NT2/D1 (cell line): Measurements from ENCODE around the gene PDGFC.
"Not testable (repeated sequence)": the region's sequence is repeated elsewhere in the genome, so short reads cannot be mapped to it uniquely, and the experiment has no call there.

Experiments used
- DNase-seq: peaks from one replicate; pipeline ENCODE4 v3.0.0-alpha.2; 2011; ENCODE audit warnings: low read depth, low spot score
- H3K27me3 ChIP-seq: 2 replicates; pipeline ENCODE4 v1.6.0; 2011; ENCODE audit warnings: mild to moderate bottlenecking; ENCODE audit not compliant: insufficient read length, insufficient read depth
- H3K36me3 ChIP-seq: 2 replicates; pipeline ENCODE4 v1.6.1; 2011; ENCODE audit warnings: mild to moderate bottlenecking, low read length, mixed read lengths; ENCODE audit not compliant: insufficient read depth, insufficient read length
- H3K4me1 ChIP-seq: 2 replicates; pipeline ENCODE4 v1.5.1; 2011; ENCODE audit not compliant: insufficient read depth, insufficient read length
- H3K4me3 ChIP-seq: 2 replicates; pipeline ENCODE4 v1.5.1; 2011; ENCODE audit warnings: low read depth; ENCODE audit not compliant: insufficient read length
- H3K9ac ChIP-seq: 2 replicates; pipeline ENCODE4 v1.6.0; 2011; ENCODE audit warnings: low read depth; ENCODE audit not compliant: insufficient read length
- H3K9me3 ChIP-seq: 2 replicates; pipeline ENCODE4 v1.5.1; 2011; ENCODE audit warnings: mild to moderate bottlenecking, low read length; ENCODE audit not compliant: insufficient read depth
- SUZ12 ChIP-seq: IDR thresholded peaks from 2 replicates; pipeline ENCODE4 v1.6.1; 2011; ENCODE audit not compliant: insufficient read length, insufficient read depth; ENCODE audit errors: extremely low read depth
- YY1 ChIP-seq: IDR thresholded peaks from 2 replicates; pipeline ENCODE4 v1.6.1; 2011; ENCODE audit not compliant: insufficient read length, insufficient read depth
- ZNF274 ChIP-seq: IDR thresholded peaks from 2 replicates; pipeline ENCODE4 v1.6.1; 2011; ENCODE audit warnings: mild to moderate bottlenecking, low read depth, low read length

PDGFC gene

DNA sequence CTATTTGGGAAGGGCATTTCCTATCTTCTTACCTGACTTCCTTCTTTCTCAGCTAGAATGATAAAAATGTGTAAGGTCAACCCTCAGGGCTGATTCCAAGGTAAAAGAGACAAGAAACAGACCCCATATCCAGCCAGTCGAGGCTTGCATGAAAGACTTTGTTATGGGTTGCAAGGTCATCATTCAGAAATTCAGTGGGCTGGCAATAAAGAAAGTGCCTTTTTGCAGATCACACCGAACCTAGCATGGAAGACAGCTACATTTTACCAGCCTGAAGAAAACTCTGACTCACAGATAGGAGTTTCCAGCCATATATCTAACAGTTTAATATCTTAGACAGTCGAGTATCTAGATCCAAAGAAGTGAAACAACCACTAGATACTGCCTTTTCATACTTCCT lies 87.4 kb downstream of the PDGFC start:
- H3K27me3 ChIP-seq, result no peaks in the 10 kb centered on the region
- no peaks in the 10 kb centered on the region for H3K4me1 ChIP-seq
- H3K36me3 ChIP-seq, result no peaks in the 10 kb centered on the region
- DNase-seq, result no peak
- TF ChIP-seq YY1, result no peak
- TF ChIP-seq ZNF274, result no peak
- TF ChIP-seq SUZ12, result no peak
- no peak overlapping the region for H3K9ac ChIP-seq
- H3K9me3 ChIP-seq, result no peaks in the 10 kb centered on the region
- no peak overlapping the region for H3K4me3 ChIP-seq

DNA sequence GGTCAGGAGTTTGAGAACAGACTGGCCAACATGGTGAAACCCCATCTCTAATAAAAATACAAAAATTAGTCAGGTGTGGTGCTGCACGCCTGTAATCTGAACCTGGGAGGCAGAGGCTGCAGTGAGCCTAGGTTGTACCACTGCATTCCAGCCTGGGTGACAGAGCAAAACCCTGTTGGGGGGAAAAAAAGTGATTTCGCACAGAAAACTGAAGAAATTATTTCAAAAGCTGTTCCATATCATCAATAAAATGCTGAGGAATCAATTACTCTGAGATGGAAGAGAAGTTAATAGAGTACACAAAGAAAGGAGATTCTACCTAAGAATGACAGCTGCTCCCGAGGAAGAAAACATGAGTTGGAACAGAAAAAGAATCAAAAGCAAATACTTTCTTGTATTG lies 95.9 kb downstream of the PDGFC start:
- no peak for DNase-seq
- no peak overlapping the region for H3K4me3 ChIP-seq
- no peaks in the 10 kb centered on the region for H3K36me3 ChIP-seq
- no peaks in the 10 kb centered on the region for H3K27me3 ChIP-seq
- H3K9me3 ChIP-seq, result no peaks in the 10 kb centered on the region
- H3K4me1 ChIP-seq, result no peaks in the 10 kb centered on the region
- TF ChIP-seq SUZ12, result no peak
- no peak for TF ChIP-seq ZNF274
- no peak for TF ChIP-seq YY1
- H3K9ac ChIP-seq, result no peak overlapping the region

DNA sequence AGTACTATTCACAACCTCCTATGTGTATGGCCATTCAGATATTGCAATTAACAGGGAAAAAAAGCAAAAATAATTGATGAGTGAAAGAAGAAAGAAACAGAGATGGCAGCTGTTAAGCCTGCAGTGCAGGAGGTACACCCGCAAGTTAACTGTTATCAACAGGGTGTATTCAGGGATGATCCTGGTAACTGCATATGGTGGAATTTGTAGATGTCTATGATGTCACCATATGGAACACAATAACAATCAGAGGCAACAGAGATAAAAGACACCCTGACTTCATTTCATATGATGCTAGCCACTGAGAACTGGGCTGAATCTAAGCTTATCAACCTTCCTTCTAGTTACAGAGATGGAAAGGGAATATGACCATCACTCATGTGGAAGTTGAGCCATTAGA lies 96.5 kb downstream of the PDGFC start:
- H3K9ac ChIP-seq, result no peak overlapping the region
- DNase-seq, result no peak
- no peaks in the 10 kb centered on the region for H3K9me3 ChIP-seq
- H3K36me3 ChIP-seq, result no peaks in the 10 kb centered on the region
- no peaks in the 10 kb centered on the region for H3K4me1 ChIP-seq
- H3K4me3 ChIP-seq, result no peak overlapping the region
- no peaks in the 10 kb centered on the region for H3K27me3 ChIP-seq
- TF ChIP-seq ZNF274, result no peak
- TF ChIP-seq YY1, result no peak
- no peak for TF ChIP-seq SUZ12

DNA sequence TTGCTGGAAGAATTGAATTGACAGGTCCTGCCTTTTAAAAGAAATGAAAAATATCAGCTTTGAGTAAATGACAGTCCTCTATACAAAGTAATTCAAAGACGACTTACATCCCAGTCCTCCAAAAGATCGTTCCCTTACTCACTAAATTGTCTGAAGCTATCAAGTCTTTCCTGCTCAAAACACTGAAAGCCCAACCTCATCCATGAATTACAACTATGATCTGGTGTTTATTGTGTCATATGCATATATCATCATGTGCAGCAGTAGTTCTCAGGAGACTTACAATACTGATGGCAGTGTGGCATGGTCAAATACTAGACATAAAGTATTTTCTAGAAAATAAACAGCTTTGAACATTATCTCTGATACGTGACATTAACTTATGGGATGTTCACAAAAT lies 97.8 kb downstream of the PDGFC start:
- H3K36me3 ChIP-seq, result no peaks in the 10 kb centered on the region
- no peak overlapping the region for H3K4me3 ChIP-seq
- no peak overlapping the region for H3K9ac ChIP-seq
- H3K4me1 ChIP-seq, result no peaks in the 10 kb centered on the region
- no peak for DNase-seq
- no peaks in the 10 kb centered on the region for H3K9me3 ChIP-seq
- H3K27me3 ChIP-seq, result no peaks in the 10 kb centered on the region
- no peak for TF ChIP-seq SUZ12

DNA sequence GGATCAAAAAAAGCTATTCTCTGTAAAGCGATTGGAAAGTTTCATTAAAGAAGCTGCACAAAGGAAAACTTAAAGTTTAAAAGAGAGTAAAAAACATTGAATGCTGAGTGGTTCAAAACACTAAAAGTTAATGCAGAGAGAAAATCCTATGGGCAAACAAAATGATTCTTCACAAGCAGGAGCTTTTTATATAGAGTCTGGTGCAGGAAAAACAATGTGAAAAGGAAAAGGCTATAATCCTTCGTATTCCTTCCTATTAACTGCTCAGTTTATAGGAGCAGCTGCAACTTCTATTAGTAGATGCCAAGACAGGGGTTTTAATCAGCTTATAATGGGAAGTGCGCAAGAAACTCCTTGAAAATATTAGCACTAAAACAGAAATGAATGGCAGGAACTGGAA lies 100.7 kb downstream of the PDGFC start:
- Histone ChIP-seq H3K4me1 (no peaks in the 10 kb centered on the region), H3K9ac (no peak overlapping the region), H3K9me3 (no peaks in the 10 kb centered on the region), H3K36me3 (no peaks in the 10 kb centered on the region), H3K4me3 (no peak overlapping the region), H3K27me3 (no peaks in the 10 kb centered on the region)
- TF ChIP-seq YY1, result no peak
- TF ChIP-seq SUZ12, result no peak
- no peak for TF ChIP-seq ZNF274
- DNase-seq, result no peak

DNA sequence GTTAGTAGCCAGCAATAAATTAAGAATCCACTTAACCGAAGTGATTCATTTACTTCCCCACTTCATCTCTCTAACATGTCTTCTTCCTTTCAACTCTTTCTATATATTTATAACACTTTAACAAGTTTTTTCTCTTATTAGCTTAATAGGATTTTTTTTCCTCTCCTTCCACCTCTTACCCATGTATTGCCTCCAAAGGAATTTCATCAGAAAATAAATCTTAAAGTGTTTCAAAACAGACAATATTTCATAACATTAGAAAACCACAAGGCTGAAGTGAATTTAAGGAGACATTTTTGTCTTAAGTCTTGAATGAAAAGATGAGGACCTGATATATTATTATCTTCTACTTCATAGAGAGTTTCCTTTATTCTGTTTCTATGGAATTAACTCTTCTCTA lies 101.5 kb downstream of the PDGFC start:
- TF ChIP-seq YY1 (no peak), SUZ12 (no peak), ZNF274 (no peak)
- no peak for DNase-seq
- H3K36me3 ChIP-seq, result no peaks in the 10 kb centered on the region

DNA sequence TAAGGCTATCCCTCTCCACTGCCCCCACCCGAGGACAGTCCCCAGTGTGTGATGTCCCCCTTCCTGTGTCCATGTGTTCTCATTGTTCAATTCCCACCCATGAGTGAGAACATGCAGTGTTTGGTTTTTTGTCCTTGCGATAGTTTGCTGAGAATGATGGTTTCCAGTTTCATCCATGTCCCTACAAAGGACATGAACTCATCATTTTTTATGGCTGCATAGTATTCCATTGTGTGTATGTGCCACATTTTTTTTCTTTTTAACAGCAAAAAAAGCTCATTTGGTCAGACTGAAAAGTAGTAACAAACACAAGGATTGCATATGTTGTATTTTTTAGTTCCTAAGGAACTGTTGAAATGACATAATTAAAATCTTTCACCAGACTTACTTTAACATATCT lies 105.5 kb downstream of the PDGFC start:
- not testable (repeated sequence) for H3K4me3 ChIP-seq, H3K9me3 ChIP-seq, H3K27me3 ChIP-seq, H3K9ac ChIP-seq, H3K4me1 ChIP-seq, H3K36me3 ChIP-seq, DNase-seq

More for the DNA sequence above, 101.5 kb downstream of the PDGFC start:
- Histone ChIP-seq H3K4me3 (no peak overlapping the region), H3K9ac (no peak overlapping the region), H3K9me3 (no peaks in the 10 kb centered on the region), H3K27me3 (no peaks in the 10 kb centered on the region), H3K4me1 (no peaks in the 10 kb centered on the region)

DNA sequence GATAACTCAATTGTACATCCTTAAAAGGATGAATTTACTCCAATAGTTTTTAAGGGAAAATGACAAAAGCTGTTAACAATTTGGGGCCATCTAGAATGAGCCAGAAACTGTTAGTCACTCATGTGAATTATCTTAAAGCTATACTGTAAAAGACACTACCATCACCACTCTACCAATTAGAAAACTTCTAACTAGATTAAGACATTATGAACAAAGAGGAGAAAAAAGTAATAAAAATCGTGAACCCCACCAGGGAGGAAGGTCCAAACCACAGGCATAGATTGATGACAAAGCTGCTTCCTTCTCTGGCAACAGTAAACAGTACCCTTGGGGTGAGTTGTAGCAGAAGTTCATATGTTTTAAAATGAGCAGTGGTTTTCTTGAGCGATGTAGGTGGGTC lies 106.1 kb downstream of the PDGFC start:
- Histone ChIP-seq H3K4me1 (no peaks in the 10 kb centered on the region), H3K9me3 (no peaks in the 10 kb centered on the region), H3K4me3 (no peak overlapping the region), H3K36me3 (no peaks in the 10 kb centered on the region), H3K27me3 (no peaks in the 10 kb centered on the region), H3K9ac (no peak overlapping the region)
- DNase-seq, result no peak
- TF ChIP-seq ZNF274 (no peak), SUZ12 (no peak), YY1 (no peak)
